Measurements from ENCODE around the gene RTP5. TPM values are rescaled to one million over a fixed set of nuclear protein-coding genes. Genes with fewer than 3 reads are reported as not detected.

Gene RTP5
- total RNA-seq, 1 experiment from 2014 or later = not detected

GRCh38 chr2:241859017-241859435 is 10.5 kb upstream of the RTP5 start:
- Mint-ChIP-seq H3K27ac (ENCODE audit: unreplicated experiment) (no peak overlapping the region), H3K36me3 (ENCODE audit: insufficient read depth, unreplicated experiment) (no peaks in the 10 kb centered on the region), H3K4me3 (ENCODE audit: unreplicated experiment) (no peak overlapping the region), H3K4me1 (ENCODE audit: low read depth, unreplicated experiment) (peaks cover under 1% of the 10 kb centered on the region), H3K27me3 (ENCODE audit: insufficient read depth, unreplicated experiment) (no peaks in the 10 kb centered on the region), H3K9me3 (ENCODE audit: unreplicated experiment) (peaks cover 4% of the 10 kb centered on the region)
- no peak for TF ChIP-seq CTCF (IDR thresholded peaks at IDR 0.05; ENCODE audit: insufficient read depth in 1 of 2, low read depth in 1 of 2, low read length in 1 of 2, severe bottlenecking in 1 of 2, unreplicated experiment in 1 of 2)
- ChIA-PET CTCF (no interaction called here), POLR2A (no interaction called here)
- Histone ChIP-seq H3K27me3 (replicated peaks; ENCODE audit: control insufficient read depth, insufficient read depth, low read length) (no peaks in the 10 kb centered on the region), H3K9me3 (no peaks in the 10 kb centered on the region), H3K4me1 (no peaks in the 10 kb centered on the region), H3K36me3 (ENCODE audit: control insufficient read depth, insufficient read depth, low read length) (no peaks in the 10 kb centered on the region), H3K4me3 (ENCODE audit: low read depth, low read length) (no peak overlapping the region)
- intact Hi-C loops (cut with micrococcal nuclease; ENCODE audit: unreplicated experiment) = no loop called here
- DNase-seq = no peak
- BruUV-seq (replicated peaks) = no TSS peak

GRCh38 chr2:241859436-241860183 is 9.9 kb upstream of the RTP5 start:
- ChIA-PET CTCF (no interaction called here), POLR2A (no interaction called here)
- Histone ChIP-seq H3K27me3 (replicated peaks; ENCODE audit: control insufficient read depth, insufficient read depth, low read length) (no peaks in the 10 kb centered on the region), H3K4me3 (ENCODE audit: low read depth, low read length) (no peak overlapping the region), H3K36me3 (ENCODE audit: control insufficient read depth, insufficient read depth, low read length) (no peaks in the 10 kb centered on the region), H3K4me1 (no peaks in the 10 kb centered on the region), H3K9me3 (no peaks in the 10 kb centered on the region)
- TF ChIP-seq CTCF (IDR thresholded peaks at IDR 0.05; ENCODE audit: insufficient read depth in 1 of 2, low read depth in 1 of 2, low read length in 1 of 2, severe bottlenecking in 1 of 2, unreplicated experiment in 1 of 2) = peak in 1 of 2 experiments; percentile 7
- intact Hi-C loops (cut with micrococcal nuclease; ENCODE audit: unreplicated experiment) = no loop called here
- Mint-ChIP-seq H3K36me3 (ENCODE audit: insufficient read depth, unreplicated experiment) (no peaks in the 10 kb centered on the region), H3K27ac (ENCODE audit: unreplicated experiment) (no peak overlapping the region), H3K4me1 (ENCODE audit: low read depth, unreplicated experiment) (peaks cover 7% of the 10 kb centered on the region), H3K4me3 (ENCODE audit: unreplicated experiment) (no peak overlapping the region), H3K27me3 (ENCODE audit: insufficient read depth, unreplicated experiment) (no peaks in the 10 kb centered on the region), H3K9me3 (ENCODE audit: unreplicated experiment) (peaks cover 10% of the 10 kb centered on the region)
- no TSS peak for BruUV-seq (replicated peaks)
- peak in 1 of 2 experiments; percentile 25 for DNase-seq

- CTCF ChIA-PET = no interaction called here
- H3K36me3 ChIP-seq (ENCODE audit: control insufficient read depth, insufficient read depth, low read length) = no peaks in the 10 kb centered on the region
- Mint-ChIP-seq H3K36me3 (ENCODE audit: insufficient read depth, unreplicated experiment) (peaks cover 6% of the 10 kb centered on the region), H3K4me3 (ENCODE audit: unreplicated experiment) (no peak overlapping the region), H3K4me1 (ENCODE audit: low read depth, unreplicated experiment) (peaks cover 14% of the 10 kb centered on the region), H3K27ac (ENCODE audit: unreplicated experiment) (no peak overlapping the region), H3K27me3 (ENCODE audit: insufficient read depth, unreplicated experiment) (no peaks in the 10 kb centered on the region), H3K9me3 (ENCODE audit: unreplicated experiment) (peaks cover 18% of the 10 kb centered on the region)
- DNase-seq = no peak
- POLR2A ChIA-PET = no interaction called here
- no peaks in the 10 kb centered on the region for H3K9me3 ChIP-seq
- intact Hi-C loops (cut with micrococcal nuclease; ENCODE audit: unreplicated experiment) = no loop called here
- no peak overlapping the region for H3K4me3 ChIP-seq (ENCODE audit: low read depth, low read length)
- no peaks in the 10 kb centered on the region for H3K27me3 ChIP-seq (replicated peaks; ENCODE audit: control insufficient read depth, insufficient read depth, low read length)
- BruUV-seq (replicated peaks) = no TSS peak
- no peaks in the 10 kb centered on the region for H3K4me1 ChIP-seq
- TF ChIP-seq CTCF (IDR thresholded peaks at IDR 0.05; ENCODE audit: insufficient read depth in 1 of 2, low read depth in 1 of 2, low read length in 1 of 2, severe bottlenecking in 1 of 2, unreplicated experiment in 1 of 2) = no peak
These were observed 9.1 kb upstream of the RTP5 start for GRCh38 chr2:241860184-241861078.
